ENCODE measurements around the gene AK9.

DNA sequence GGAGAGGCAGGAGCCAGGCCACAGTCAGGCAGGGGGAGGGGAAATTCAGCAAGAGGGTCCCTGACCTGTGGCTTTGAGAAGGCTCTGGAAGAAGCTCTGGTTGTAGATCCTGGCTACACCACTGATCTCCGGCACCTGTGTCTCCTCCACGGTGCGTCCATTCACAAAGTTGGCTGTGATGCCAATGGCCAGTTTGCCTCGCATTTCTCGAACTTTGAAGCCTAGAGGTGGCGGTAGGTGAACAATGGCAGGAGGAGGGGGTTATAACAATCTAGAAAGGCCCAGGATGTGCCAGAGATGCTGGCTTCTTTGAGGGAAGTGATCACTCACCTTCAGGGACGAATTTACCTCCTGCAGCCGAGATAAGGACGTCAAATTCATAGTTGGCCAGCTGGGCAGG lies 238.8 kb downstream of the AK9 start:
- TF ChIP-seq NR2F2 (IDR thresholded peaks at IDR 0.05) = no peak
- TF ChIP-seq, protein P1, sequence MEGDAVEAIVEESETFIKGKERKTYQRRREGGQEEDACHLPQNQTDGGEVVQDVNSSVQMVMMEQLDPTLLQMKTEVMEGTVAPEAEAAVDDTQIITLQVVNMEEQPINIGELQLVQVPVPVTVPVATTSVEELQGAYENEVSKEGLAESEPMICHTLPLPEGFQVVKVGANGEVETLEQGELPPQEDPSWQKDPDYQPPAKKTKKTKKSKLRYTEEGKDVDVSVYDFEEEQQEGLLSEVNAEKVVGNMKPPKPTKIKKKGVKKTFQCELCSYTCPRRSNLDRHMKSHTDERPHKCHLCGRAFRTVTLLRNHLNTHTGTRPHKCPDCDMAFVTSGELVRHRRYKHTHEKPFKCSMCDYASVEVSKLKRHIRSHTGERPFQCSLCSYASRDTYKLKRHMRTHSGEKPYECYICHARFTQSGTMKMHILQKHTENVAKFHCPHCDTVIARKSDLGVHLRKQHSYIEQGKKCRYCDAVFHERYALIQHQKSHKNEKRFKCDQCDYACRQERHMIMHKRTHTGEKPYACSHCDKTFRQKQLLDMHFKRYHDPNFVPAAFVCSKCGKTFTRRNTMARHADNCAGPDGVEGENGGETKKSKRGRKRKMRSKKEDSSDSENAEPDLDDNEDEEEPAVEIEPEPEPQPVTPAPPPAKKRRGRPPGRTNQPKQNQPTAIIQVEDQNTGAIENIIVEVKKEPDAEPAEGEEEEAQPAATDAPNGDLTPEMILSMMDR (IDR thresholded peaks at IDR 0.05; ENCODE audit: low read depth, low read length, missing input control) = no peak
- no peak for TF ChIP-seq RAD21 (IDR thresholded peaks at IDR 0.05)
- no peak for TF ChIP-seq TAF1 (conservative IDR thresholded peaks at IDR 0.05)
- TF ChIP-seq, protein P2, sequence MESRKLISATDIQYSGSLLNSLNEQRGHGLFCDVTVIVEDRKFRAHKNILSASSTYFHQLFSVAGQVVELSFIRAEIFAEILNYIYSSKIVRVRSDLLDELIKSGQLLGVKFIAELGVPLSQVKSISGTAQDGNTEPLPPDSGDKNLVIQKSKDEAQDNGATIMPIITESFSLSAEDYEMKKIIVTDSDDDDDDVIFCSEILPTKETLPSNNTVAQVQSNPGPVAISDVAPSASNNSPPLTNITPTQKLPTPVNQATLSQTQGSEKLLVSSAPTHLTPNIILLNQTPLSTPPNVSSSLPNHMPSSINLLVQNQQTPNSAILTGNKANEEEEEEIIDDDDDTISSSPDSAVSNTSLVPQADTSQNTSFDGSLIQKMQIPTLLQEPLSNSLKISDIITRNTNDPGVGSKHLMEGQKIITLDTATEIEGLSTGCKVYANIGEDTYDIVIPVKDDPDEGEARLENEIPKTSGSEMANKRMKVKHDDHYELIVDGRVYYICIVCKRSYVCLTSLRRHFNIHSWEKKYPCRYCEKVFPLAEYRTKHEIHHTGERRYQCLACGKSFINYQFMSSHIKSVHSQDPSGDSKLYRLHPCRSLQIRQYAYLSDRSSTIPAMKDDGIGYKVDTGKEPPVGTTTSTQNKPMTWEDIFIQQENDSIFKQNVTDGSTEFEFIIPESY (IDR thresholded peaks at IDR 0.05) = no peak
- TF ChIP-seq SP1 (IDR thresholded peaks at IDR 0.05) = no peak
- TF ChIP-seq GABPA (IDR thresholded peaks at IDR 0.05 in 1 of 2, conservative IDR thresholded peaks at IDR 0.05 in 1 of 2) = no peak
- TF ChIP-seq, protein P3, sequence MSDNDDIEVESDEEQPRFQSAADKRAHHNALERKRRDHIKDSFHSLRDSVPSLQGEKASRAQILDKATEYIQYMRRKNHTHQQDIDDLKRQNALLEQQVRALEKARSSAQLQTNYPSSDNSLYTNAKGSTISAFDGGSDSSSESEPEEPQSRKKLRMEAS (IDR thresholded peaks at IDR 0.05) = no peak
- TF ChIP-seq JUND (IDR thresholded peaks at IDR 0.05) = no peak
- TF ChIP-seq, protein P4, sequence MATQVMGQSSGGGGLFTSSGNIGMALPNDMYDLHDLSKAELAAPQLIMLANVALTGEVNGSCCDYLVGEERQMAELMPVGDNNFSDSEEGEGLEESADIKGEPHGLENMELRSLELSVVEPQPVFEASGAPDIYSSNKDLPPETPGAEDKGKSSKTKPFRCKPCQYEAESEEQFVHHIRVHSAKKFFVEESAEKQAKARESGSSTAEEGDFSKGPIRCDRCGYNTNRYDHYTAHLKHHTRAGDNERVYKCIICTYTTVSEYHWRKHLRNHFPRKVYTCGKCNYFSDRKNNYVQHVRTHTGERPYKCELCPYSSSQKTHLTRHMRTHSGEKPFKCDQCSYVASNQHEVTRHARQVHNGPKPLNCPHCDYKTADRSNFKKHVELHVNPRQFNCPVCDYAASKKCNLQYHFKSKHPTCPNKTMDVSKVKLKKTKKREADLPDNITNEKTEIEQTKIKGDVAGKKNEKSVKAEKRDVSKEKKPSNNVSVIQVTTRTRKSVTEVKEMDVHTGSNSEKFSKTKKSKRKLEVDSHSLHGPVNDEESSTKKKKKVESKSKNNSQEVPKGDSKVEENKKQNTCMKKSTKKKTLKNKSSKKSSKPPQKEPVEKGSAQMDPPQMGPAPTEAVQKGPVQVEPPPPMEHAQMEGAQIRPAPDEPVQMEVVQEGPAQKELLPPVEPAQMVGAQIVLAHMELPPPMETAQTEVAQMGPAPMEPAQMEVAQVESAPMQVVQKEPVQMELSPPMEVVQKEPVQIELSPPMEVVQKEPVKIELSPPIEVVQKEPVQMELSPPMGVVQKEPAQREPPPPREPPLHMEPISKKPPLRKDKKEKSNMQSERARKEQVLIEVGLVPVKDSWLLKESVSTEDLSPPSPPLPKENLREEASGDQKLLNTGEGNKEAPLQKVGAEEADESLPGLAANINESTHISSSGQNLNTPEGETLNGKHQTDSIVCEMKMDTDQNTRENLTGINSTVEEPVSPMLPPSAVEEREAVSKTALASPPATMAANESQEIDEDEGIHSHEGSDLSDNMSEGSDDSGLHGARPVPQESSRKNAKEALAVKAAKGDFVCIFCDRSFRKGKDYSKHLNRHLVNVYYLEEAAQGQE (IDR thresholded peaks at IDR 0.05) = no peak
- no peak for TF ChIP-seq FOXA1 (IDR thresholded peaks at IDR 0.05)
